CD4-positive, alpha-beta T cell treated with Interferon alpha-2 for 1 hour (primary cell): ENCODE measurements around the gene RPS3A.
"Not testable (repeated sequence)": the region's sequence is repeated elsewhere in the genome, so short reads cannot be mapped to it uniquely, and the experiment has no call there.

Experiments
- DNase-seq, 2 donors: peaks; one replicate each; pipeline ENCODE4 v3.0.0-alpha.2; 2020 to 2022

Gene RPS3A

DNA sequence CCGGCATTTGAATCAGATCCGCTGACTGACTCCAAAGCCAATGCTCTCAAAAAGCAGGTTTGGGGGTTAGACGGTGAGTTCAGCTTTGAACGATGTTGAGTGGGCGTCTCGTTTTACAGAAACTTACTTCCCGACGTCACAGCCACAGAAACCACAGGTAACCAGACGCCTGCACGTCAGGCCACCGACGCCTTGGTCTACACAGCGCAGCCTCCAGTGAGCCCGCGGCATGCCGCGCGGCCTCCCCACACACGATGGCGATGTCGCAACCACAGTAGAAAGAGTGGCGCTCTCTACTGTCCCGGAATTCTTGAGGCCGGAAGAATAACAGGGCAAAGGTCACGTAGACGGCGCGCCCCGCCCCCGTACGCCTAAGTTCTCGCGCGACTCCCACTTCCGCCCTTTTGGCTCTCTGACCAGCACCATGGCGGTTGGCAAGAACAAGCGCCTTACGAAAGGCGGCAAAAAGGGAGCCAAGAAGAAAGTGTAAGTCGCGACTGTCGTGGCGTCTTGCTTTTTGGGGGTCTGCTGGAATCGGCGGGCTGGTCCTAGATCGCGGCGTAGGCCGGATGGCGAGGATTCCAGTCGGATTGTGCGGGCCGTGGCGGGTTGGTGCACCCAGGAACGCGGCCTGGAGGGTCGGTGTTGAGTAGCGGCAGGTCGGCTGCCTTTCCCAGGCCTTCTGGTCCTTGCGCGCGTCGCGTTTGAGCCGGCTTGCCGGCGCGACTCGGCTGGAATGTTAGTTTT is at the start of gene RPS3A:
Gene RPS3A (plus strand): TSS at position 400 of the 747 bp plus-strand sequence. CDS start 25 bp downstream, at position 425.
- peak; percentile 98 to 99 for DNase-seq

- DNase-seq = no peak
Measured at GRCh38 chr4:151052785-151053184, 46.6 kb upstream of the RPS3A start.

DNA sequence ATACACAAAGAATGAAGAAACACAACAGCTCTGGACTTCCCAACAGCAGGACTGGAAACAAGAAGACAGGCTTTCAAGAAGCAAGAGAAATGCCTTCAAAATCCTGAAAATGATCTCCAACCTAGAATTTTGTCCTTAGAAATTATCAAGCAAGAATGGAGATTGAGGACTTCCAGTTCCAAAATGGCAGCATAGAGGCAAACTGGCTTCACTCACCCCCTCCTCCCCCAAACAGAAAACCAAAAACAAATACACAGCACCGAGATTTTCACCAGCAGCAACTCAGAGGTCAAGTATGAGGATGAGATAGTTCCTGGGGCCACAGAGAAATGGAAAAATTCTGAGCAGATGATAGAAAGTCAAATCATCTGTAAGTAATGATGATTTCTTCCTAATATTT is 43.9 kb upstream of the RPS3A start:
- DNase-seq = no peak

DNA sequence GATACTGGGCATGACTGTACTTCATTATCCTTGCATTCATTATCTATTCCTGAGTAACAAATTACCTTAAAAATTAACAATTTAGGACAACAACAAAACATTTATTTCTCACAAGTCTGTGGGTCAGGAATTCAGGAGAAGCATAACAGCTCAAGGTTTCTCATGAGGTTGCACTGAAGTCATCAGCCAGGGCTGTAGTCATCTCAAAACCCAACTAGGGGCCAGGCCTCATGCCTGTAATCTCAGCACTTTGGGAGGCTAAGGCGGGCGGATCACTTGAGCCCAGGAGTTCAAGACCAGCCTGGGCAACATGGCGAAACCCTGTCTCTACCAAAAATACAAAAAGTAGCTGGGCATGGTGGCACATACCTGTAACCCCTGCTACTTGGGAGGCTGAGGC is 36.3 kb upstream of the RPS3A start:
- not testable (repeated sequence) for DNase-seq

GRCh38 chr4:151067316-151067970 is 32.0 kb upstream of the RPS3A start:
- no peak for DNase-seq

GRCh38 chr4:151074416-151074916 is 25.0 kb upstream of the RPS3A start:
- no peak for DNase-seq

DNA sequence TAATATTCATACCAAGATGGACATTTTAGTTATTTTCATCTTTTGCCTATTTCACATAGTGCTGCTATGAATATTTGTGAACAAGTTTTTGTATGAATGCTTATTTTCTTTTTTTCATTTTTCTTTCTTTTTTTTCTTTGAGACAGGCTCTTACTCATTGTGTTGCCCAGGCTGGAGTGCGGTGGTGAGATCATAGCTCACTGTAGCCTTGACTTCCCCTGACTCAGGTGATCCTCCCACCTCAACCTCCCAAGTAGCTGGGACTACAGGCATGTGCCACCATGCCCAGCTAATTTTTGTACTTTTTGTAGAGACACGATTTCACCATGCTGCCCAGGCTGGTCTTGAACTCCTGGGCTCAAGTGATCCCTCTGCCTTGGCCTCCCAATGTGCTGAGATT is 21.4 kb upstream of the RPS3A start:
- not testable (repeated sequence) for DNase-seq

- no peak for DNase-seq
Measured at GRCh38 chr4:151087467-151087866, 12.0 kb upstream of the RPS3A start.

- DNase-seq = no peak
Measured at GRCh38 chr4:151091047-151091446, 8.4 kb upstream of the RPS3A start.

DNA sequence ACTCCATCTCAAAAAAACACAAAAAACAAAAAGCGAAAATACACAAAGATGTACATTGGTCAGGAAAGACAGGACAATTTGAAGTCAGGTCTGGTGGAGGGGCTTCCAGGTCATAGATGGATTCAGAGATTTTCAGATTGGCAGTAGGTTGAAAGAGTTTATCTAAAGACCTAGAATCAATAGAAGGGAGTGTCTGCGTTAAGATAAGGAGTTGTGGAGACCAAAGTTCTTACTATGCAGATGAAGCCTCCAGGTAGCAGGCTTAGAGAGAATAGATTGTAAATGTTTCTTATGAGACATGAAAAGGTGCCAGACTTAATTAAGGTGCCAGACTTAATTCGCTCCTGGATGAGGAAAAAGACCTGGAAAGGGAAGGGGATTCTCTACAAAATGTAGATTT is 6.9 kb upstream of the RPS3A start:
- DNase-seq = no peak

DNA sequence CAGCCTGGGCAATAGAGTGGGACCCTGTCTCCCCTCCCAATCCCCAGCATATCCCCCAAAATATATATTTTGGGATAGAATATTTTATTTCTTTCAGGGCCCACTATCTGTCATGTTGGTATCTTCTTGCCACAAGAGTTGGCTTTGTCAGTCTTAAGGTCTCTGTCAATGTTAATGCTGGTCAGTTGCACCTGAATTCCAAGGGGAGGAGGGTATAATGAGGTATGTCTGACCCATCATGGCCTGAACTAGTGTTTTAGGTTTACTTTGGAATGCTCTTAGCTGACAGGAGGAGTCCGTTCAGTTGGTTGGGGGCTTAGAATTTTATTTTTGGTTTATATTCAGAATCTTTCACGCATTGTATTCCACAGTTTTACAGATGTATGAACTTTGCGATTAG is 6.2 kb upstream of the RPS3A start:
- no peak for DNase-seq

DNA sequence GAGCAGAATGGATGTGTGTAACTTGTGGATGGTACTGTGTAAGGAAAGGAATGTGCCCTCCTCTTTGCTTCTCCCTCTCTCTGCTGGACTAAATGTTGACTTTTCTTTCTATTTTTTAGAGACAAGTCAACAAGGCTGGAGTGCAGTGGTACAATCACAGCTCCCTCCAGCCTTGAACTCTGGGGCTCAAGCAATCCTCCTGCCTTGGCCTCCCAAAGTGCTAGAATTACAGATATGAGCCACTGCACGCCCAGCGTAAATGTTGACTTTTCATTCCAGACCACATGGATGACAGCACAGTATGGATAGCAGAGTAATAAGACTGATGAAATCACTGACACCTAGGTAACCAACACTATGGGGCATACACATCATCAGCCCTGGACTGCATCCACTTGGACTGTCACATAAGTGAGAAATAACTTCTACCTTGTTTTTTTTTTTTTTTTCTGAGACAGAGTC is 5.1 kb upstream of the RPS3A start:
- DNase-seq = no peak

- DNase-seq = no peak
Measured at GRCh38 chr4:151095142-151095541, 4.3 kb upstream of the RPS3A start.

DNA sequence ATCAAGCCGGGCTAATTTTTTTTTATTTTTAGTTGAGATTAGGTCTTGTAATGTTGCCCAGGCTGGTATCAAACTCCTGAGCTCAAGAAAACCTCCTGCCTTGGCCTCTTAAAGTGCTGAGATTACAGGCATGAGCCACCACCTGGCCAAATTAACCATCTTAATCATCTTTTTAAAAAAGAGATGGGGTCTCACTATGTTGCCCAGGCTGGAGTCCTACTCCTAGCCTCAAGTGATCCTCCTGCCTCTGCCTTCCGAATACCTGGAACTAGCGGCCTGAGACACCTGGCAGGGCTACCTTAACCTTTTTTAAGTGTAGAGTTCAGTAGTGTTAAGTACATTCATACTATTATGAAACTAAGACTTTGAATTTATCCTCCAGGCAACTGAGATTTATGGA is 1.7 kb upstream of the RPS3A start:
- DNase-seq = no peak

GRCh38 chr4:151098979-151099228 is 524 bp upstream of the RPS3A start:
- DNase-seq = no peak

DNA sequence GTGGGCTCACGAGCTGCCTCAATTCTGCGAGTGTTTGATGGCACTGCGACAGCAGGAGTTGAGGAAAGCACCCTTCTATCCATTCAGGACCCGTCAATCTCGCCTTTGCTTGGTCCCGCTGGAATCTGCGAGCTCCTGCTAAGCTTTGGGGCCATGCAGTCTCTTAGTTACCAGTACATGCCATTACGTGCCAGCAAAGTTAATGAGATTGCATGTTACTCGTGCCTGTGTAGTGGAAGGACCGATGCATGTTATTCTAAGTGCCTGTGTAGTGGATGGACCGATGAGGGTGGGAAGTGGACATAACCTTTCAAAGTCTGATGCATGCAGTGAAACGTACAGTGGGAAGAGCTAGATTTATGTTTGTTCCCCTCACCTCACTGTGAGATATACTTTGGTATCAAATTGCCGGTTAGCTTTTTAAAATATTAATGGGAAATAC is 569 bp downstream of the RPS3A start:
- DNase-seq = no peak

GRCh38 chr4:151100531-151100930 is 1.1 kb downstream of the RPS3A start:
- DNase-seq = no peak

DNA sequence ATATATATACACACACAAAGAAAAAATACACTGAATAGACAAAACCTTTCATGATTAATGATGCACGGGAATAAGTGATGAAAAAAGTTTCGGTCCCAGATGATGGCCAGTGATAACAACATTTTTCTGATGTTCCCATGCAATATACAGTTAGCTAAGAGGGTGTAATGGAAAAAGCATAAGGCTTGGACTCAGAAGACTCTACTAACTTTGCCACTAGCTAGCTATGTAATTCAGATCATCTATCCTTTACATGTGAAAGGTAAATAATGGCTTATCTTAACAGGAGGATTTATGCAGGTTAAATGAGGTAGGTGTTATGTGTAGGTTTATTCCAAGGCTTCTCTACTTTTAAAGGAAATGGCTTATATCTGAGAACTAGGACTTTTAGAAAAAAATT is 4.3 kb downstream of the RPS3A start:
- no peak for DNase-seq

DNA sequence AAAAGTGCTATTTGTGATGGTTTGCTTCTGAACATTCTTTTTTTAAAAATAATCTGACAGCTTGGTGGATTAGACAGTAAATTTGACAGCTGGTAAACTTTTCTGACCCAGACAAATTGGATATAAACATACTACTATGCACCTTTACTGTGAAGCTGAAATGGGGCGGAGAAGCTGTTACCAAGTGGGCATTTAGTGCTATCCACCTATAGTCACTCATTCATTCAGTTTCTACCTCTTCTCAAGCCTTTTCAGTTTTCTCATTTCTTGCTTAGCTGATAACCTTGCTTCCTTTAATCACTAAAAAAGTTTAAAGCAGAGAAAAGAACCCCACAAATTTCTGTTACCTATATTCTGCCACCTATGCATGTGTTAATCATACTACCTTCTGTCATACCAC is 5.2 kb downstream of the RPS3A start:
- no peak for DNase-seq

- no peak for DNase-seq
Measured at GRCh38 chr4:151105454-151106032, 6.1 kb downstream of the RPS3A start.

GRCh38 chr4:151107063-151107462 is 7.6 kb downstream of the RPS3A start:
- no peak for DNase-seq

DNA sequence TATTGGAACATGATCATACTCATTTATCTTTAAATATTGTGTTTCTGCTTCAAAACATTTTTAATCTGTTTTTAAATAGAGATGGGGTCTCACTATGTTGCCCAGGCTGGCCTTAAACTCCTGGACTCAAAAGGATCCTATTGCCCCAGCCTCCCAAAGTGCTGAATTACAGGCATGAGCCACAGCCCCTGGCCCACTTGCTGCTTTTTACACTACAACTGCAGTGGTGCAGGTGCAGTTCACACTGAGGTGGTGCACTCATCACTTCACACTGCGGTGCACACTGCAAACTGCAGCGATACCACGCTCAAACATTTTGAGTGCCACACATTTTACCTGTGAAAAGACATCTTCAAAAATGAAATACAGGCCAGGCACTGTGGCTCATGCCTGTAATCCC is 10.8 kb downstream of the RPS3A start:
- no peak for DNase-seq

DNA sequence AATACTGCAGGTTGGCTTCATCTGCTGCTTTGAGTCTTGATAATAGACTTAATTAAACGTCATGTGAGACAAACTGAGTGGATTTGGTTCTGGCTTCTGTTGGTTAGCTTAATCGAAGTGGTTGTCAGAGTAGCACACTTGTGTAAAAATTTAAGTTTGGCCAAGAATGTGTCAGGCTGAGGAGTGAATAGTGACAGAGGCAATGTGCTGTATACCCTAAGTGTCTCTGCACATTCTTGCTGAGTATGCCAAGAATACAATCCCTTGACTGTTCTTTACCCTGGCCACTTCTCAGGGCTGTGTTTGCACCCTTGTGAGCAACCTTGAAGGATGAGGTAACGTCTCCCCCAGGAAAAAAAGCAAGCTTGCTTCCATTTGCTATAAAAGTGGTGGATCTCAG is 14.9 kb downstream of the RPS3A start:
- no peak for DNase-seq

GRCh38 chr4:151114986-151115385 is 15.6 kb downstream of the RPS3A start:
- no peak for DNase-seq
